ENCODE data around the gene DGAT2. TPM values are rescaled to one million over a fixed set of nuclear protein-coding genes. Genes with fewer than 3 reads are reported as not detected.

Gene DGAT2
- polyA plus RNA-seq, 4 donors: 3.5 to 5.3 (median 4.6) TPM

GRCh38 chr11:75797792-75798191 lies 29.2 kb downstream of the DGAT2 start:
- no peak for DNase-seq (ENCODE audit: low read depth in 4 of 4, low spot score in 3 of 4)

GRCh38 chr11:75800136-75800675 lies 31.6 kb downstream of the DGAT2 start:
- DNase-seq (ENCODE audit: low read depth in 4 of 4, low spot score in 3 of 4): no peak

GRCh38 chr11:75800728-75801361 lies 32.3 kb downstream of the DGAT2 start:
- DNase-seq (ENCODE audit: low read depth in 4 of 4, low spot score in 3 of 4): no peak

- DNase-seq (ENCODE audit: low read depth in 4 of 4, low spot score in 3 of 4): no peak
Measured at GRCh38 chr11:75801362-75802020, 32.9 kb downstream of the DGAT2 start.

- DNase-seq (ENCODE audit: low read depth in 4 of 4, low spot score in 3 of 4): no peak
Measured at GRCh38 chr11:75802021-75802912, 33.7 kb downstream of the DGAT2 start.

- DNase-seq (ENCODE audit: low read depth in 4 of 4, low spot score in 3 of 4): peak; percentile 49 to 68 (median 67)
Measured at GRCh38 chr11:75802913-75803820, 34.6 kb downstream of the DGAT2 start.

- no peak for DNase-seq (ENCODE audit: low read depth in 4 of 4, low spot score in 3 of 4)
Measured at GRCh38 chr11:75809111-75809510, 40.5 kb downstream of the DGAT2 start.

GRCh38 chr11:75809991-75810390 lies 41.4 kb downstream of the DGAT2 start:
- no peak for DNase-seq (ENCODE audit: low read depth in 4 of 4, low spot score in 3 of 4)

GRCh38 chr11:75810637-75811390 lies 42.2 kb downstream of the DGAT2 start:
- no peak for DNase-seq (ENCODE audit: low read depth in 4 of 4, low spot score in 3 of 4)

GRCh38 chr11:75811485-75811884 lies 42.9 kb downstream of the DGAT2 start:
- no peak for DNase-seq (ENCODE audit: low read depth in 4 of 4, low spot score in 3 of 4)

- no peak for DNase-seq (ENCODE audit: low read depth in 4 of 4, low spot score in 3 of 4)
Measured at GRCh38 chr11:75812542-75813040, 44.0 kb downstream of the DGAT2 start.

- no peak for DNase-seq (ENCODE audit: low read depth in 4 of 4, low spot score in 3 of 4)
Measured at GRCh38 chr11:75813124-75813523, 44.5 kb downstream of the DGAT2 start.

- DNase-seq (ENCODE audit: low read depth in 4 of 4, low spot score in 3 of 4): no peak
Measured at GRCh38 chr11:75813622-75814039, 45.1 kb downstream of the DGAT2 start.

GRCh38 chr11:75814363-75814676 lies 45.7 kb downstream of the DGAT2 start:
- no peak for DNase-seq (ENCODE audit: low read depth in 4 of 4, low spot score in 3 of 4)

GRCh38 chr11:75814677-75815344 lies 46.2 kb downstream of the DGAT2 start, which contains the start of gene UVRAG:
UVRAG (plus strand) TSS chr11:75815210; CDS start chr11:75815408, 198 bp downstream.
- peak; percentile 99 for DNase-seq (ENCODE audit: low read depth in 4 of 4, low spot score in 3 of 4)

GRCh38 chr11:75815345-75816168 lies 47.0 kb downstream of the DGAT2 start:
- DNase-seq (ENCODE audit: low read depth in 4 of 4, low spot score in 3 of 4): peak in 3 of 4 donors; percentile 28 to 33 (median 32)

GRCh38 chr11:75816561-75817239 lies 48.1 kb downstream of the DGAT2 start:
- no peak for DNase-seq (ENCODE audit: low read depth in 4 of 4, low spot score in 3 of 4)

Measured in right renal pelvis (tissue), 4 donors.